Measurements from ENCODE around the gene POFUT2. TPM values are rescaled to one million over a fixed set of nuclear protein-coding genes. Genes with fewer than 3 reads are reported as not detected.

POFUT2 gene
- total and polyA plus RNA-seq, 12 donors, result 13.1 to 68.9 (median 32.9) TPM

DNA sequence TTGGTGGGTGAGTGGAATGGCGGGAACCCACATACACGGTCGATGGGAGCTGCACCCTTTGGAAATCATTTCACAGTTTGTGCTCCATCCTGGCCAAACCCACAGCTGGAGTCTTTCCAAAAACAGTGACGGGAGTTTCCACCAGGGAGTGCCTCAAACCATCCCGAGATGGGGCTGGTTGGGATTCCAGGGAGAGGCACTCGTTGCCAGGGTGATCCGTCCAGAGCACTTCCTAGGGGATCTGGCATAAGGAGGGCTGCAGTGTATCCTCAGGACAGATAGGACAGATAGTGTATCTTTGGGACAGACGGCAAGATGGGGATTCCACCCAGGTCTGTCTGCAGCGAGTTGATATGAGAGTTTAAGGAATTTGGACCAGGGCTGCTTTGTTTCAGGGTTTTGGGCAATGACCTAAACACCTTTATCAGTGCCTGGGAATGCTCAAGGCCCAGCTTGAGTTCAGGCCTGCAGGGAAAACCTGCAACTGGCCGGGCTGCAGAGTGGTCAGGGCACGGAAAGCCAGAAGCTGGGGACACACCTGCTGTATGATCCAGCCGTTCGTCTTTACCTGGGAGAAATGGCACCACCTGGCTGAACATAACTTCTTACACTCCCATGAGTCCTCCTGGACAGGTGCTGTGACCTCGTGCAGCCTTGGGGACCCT lies 3.4 kb upstream of the POFUT2 start:
- Histone ChIP-seq H3K4me3 (no peak overlapping the region), H3K9me3 (replicated peaks in 1 of 3) (no peaks in the 10 kb centered on the region), H3K27ac (peak overlapping the region in 4 of 5 donors; percentile 33 to 99 (median 96)), H3K36me3 (replicated peaks in 1 of 2) (no peaks in the 10 kb centered on the region), H3K27me3 (no peaks in the 10 kb centered on the region), H3K4me1 (replicated peaks in 1 of 2) (peaks cover 51 to 66% of the 10 kb centered on the region in 2 donors)
- DNase-seq, result peak; percentile 32 to 76 (median 55)
- intact Hi-C loops (cut with DNase I), result loop anchor here (5.0 to 10.0 kb wide), 3 partner anchors 114 to 149 kb away; partner anchors contain the start of gene COL18A1 (in 1 of the 2)
- WGBS, 4 donors, result 49 to 63% (median 58%) methylated on average over 10 to 14 of the region's 14 CpGs
- no peak for TF ChIP-seq POLR2A (IDR thresholded peaks at IDR 0.05)
- TF ChIP-seq, protein P1, sequence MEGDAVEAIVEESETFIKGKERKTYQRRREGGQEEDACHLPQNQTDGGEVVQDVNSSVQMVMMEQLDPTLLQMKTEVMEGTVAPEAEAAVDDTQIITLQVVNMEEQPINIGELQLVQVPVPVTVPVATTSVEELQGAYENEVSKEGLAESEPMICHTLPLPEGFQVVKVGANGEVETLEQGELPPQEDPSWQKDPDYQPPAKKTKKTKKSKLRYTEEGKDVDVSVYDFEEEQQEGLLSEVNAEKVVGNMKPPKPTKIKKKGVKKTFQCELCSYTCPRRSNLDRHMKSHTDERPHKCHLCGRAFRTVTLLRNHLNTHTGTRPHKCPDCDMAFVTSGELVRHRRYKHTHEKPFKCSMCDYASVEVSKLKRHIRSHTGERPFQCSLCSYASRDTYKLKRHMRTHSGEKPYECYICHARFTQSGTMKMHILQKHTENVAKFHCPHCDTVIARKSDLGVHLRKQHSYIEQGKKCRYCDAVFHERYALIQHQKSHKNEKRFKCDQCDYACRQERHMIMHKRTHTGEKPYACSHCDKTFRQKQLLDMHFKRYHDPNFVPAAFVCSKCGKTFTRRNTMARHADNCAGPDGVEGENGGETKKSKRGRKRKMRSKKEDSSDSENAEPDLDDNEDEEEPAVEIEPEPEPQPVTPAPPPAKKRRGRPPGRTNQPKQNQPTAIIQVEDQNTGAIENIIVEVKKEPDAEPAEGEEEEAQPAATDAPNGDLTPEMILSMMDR (IDR thresholded peaks at IDR 0.05), result no peak

DNA sequence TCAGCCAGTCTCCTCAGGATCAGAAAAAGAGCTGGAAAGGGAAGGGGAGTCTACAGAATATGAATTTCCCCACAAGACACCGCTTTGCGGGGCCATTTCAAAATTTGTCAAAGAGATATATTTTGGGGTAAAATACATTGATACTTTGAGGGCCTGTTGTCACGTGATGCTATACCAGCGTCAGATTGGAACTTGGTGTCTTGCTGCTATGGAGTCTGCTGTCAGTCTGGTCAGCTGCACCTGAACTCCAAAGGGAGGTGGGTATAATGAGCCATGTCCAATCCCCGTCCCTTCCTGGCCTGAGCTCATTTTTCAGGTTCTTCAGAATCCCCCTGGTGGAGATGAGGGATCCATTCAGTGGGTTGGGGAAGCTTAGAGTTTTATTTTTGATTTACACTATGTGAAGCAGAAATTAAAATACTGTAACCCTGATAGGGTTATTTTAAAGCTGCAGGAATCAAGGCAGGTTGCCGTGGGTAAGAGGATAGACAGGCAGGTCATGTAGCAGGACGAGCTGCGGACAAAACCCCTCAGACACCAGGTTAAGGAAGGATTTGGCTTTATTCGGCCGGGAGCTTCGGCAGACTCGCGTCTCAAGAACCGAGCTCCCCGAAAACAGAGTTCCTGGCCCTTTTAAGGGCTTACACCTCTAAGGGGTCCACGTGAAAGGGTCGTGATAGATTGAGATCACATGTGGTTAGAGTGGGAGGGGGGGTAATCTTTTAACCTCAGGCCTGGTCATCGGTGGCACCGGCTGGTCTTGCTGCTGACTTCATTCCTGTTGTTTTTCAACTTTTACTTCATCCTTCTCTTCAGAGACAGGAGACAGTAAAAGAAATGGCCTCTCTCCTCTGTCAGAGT lies 2.2 kb upstream of the POFUT2 start:
- 92 to 93% (median 93%) methylated on average over 19 of the region's 19 CpGs for WGBS, 4 donors
- DNase-seq, result peak in 4 of 7 donors; percentile 15 to 52 (median 16)
- Histone ChIP-seq H3K27ac (peak overlapping the region in 2 of 5 donors; percentile 95 to 98), H3K4me1 (replicated peaks in 1 of 2) (peaks cover 42 to 61% of the 10 kb centered on the region in 2 donors), H3K36me3 (replicated peaks in 1 of 2) (peaks cover 0 to 8% of the 10 kb centered on the region in 2 donors), H3K9me3 (replicated peaks in 1 of 3) (no peaks in the 10 kb centered on the region), H3K27me3 (no peaks in the 10 kb centered on the region), H3K4me3 (no peak overlapping the region)
- TF ChIP-seq, protein P1 (IDR thresholded peaks at IDR 0.05), result peak in 1 of 6 experiments; percentile 29
- no peak for TF ChIP-seq POLR2A (IDR thresholded peaks at IDR 0.05)
- intact Hi-C loops (cut with DNase I), result loop anchor here (5.0 to 10.0 kb wide), 3 partner anchors 115 to 148 kb away; partner anchors contain the start of gene COL18A1 (in 1 of the 2)

DNA sequence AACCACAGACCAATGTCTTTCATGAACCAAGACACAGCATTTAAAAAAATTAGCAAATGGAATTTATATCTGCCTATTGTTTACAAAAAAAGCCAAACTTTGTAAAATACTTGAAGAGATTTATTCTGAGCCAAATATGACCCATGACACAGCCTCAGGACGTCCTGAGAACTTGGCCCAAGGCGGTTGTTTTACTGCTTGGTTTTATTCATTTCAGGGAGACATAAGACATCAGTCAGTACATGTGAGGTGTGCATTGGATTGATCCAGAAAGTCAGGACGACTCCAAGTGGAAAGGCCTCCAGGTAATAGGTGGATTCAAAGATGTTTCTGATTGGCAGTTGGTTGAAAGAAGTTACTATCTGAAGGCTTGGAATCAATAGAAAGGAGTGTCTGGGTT lies 1.4 kb upstream of the POFUT2 start:
- 71 to 84% (median 73%) methylated on average over 3 of the region's 3 CpGs for WGBS, 4 donors
- H3K36me3 ChIP-seq (replicated peaks in 1 of 2), result peaks cover 0 to 16% of the 10 kb centered on the region in 2 donors
- peaks cover 37 to 59% of the 10 kb centered on the region in 2 donors for H3K4me1 ChIP-seq (replicated peaks in 1 of 2)
- intact Hi-C loops (cut with DNase I), result no loop called here
- H3K9me3 ChIP-seq (replicated peaks in 1 of 3), result no peaks in the 10 kb centered on the region
- no peaks in the 10 kb centered on the region for H3K27me3 ChIP-seq
- peak overlapping the region in 3 of 5 donors; percentile 80 to 95 (median 90) for H3K27ac ChIP-seq
- H3K4me3 ChIP-seq, result no peak overlapping the region
- TF ChIP-seq, protein P1 (IDR thresholded peaks at IDR 0.05), result no peak
- no peak for TF ChIP-seq POLR2A (IDR thresholded peaks at IDR 0.05)
- DNase-seq, result peak in 1 of 7 donors; percentile 35

DNA sequence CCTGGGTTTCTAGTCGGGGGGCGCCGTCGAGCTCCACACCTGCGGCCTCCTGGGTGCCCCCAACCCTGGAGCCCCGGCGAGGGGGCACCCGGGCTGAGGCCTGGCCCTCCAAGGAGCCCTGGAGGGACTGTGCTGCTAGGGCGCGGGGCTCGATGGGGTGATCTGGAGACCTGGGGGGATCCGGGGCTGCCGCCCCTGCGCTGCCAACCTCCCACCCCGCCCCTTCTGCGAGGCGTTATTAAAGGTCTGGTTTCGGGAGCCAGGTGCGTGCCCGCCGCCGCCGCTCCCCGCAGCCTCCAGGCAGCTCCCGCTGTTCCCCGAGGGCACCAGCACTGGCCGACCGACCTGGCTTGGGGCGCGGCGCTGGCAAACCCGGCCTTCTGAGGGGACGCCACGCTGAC lies 746 bp upstream of the POFUT2 start:
- H3K9me3 ChIP-seq (replicated peaks in 1 of 3), result no peaks in the 10 kb centered on the region
- H3K4me3 ChIP-seq, result peak overlapping the region in 2 of 4 donors; percentile 93 to 96
- H3K27ac ChIP-seq, result peak overlapping the region in 4 of 5 donors; percentile 79 to 95 (median 85)
- H3K36me3 ChIP-seq (replicated peaks in 1 of 2), result peaks cover 0 to 23% of the 10 kb centered on the region in 2 donors
- WGBS, 4 donors, result 0 to 40% (median 9%) methylated on average over 3 to 34 of the region's 34 CpGs
- no peaks in the 10 kb centered on the region for H3K27me3 ChIP-seq
- intact Hi-C loops (cut with DNase I), result no loop called here
- H3K4me1 ChIP-seq (replicated peaks in 1 of 2), result peaks cover 30 to 52% of the 10 kb centered on the region in 2 donors
- DNase-seq, result peak in 5 of 7 donors; percentile 25 to 62 (median 35)
- TF ChIP-seq POLR2A (IDR thresholded peaks at IDR 0.05), result no peak
- TF ChIP-seq, protein P1 (IDR thresholded peaks at IDR 0.05), result no peak

Data from adrenal gland (tissue), 12 donors.